Keratinocyte (primary cell): ENCODE results near the gene BCAS1. TPM values are rescaled to one million over a fixed set of nuclear protein-coding genes. Genes with fewer than 3 reads are reported as not detected.

Experiments used
- DNase-seq: peaks from one replicate; pipeline ENCODE4 v3.0.0-alpha.2; 2011; ENCODE audit warnings: low read depth, missing footprints, low spot score
- FAIRE-seq: peaks from 2 replicates; lab custom pipeline; 2011; peaks lifted over from hg19 to GRCh38; lab: Jason Lieb, UNC
- H2AFZ ChIP-seq: 2 replicates; pipeline ENCODE4 v1.6.0; 2012; ENCODE audit warnings: low read length, control low read depth, inconsistent platforms; ENCODE audit not compliant: control insufficient read depth
- H3K27ac ChIP-seq: 2 replicates; pipeline ENCODE4 v1.5.1; 2011; ENCODE audit warnings: low read length; ENCODE audit not compliant: control insufficient read depth, insufficient read depth
- H3K27me3 ChIP-seq: 3 replicates; pipeline ENCODE4 v1.6.0; 2011; ENCODE audit warnings: low read length; ENCODE audit not compliant: control insufficient read depth, insufficient read depth; ENCODE audit errors: extremely low read depth
- H3K36me3 ChIP-seq, 2 experiments: 2 replicates in 1 of 2; 3 replicates in 1 of 2; pipeline ENCODE4 v1.5.1; 2011; ENCODE audit warnings: low read length in 2 of 2, mild to moderate bottlenecking in 1 of 2; ENCODE audit not compliant: control insufficient read depth in 2 of 2, insufficient read depth in 2 of 2; ENCODE audit errors: extremely low read depth in 1 of 2
- H3K4me1 ChIP-seq: 3 replicates; pipeline ENCODE4 v1.5.1; 2011; ENCODE audit warnings: low read length; ENCODE audit not compliant: control insufficient read depth, insufficient read depth; ENCODE audit errors: extremely low read depth
- H3K4me2 ChIP-seq: 3 replicates; pipeline ENCODE4 v1.6.0; 2011; ENCODE audit warnings: low read depth, low read length; ENCODE audit not compliant: control insufficient read depth, insufficient read depth; ENCODE audit errors: extremely low read depth
- H3K4me3 ChIP-seq, 3 experiments: fragments of 200-600 bp in 1 of 3; sonication (generic) in 1 of 3; 2 replicates in 2 of 3; 3 replicates in 1 of 3; pipeline ENCODE4 v1.5.1; 2011 to 2016; ENCODE audit warnings: low read length in 3 of 3, mild to moderate bottlenecking in 3 of 3, control low read depth in 2 of 3, inconsistent platforms in 1 of 3, low read depth in 1 of 3, mixed read lengths in 1 of 3, mixed run types in 1 of 3, moderate library complexity in 1 of 3; ENCODE audit not compliant: control insufficient read depth in 2 of 3, insufficient read depth in 2 of 3; ENCODE audit errors: extremely low read depth in 1 of 3
- H3K79me2 ChIP-seq: 2 replicates; pipeline ENCODE4 v1.6.0; 2012; ENCODE audit warnings: low read length; ENCODE audit not compliant: control insufficient read depth, insufficient read depth
- H3K9ac ChIP-seq: 3 replicates; pipeline ENCODE4 v1.6.0; 2011; ENCODE audit warnings: low read length; ENCODE audit not compliant: control insufficient read depth, insufficient read depth; ENCODE audit errors: extremely low read depth
- H3K9me1 ChIP-seq: 3 replicates; pipeline ENCODE4 v1.6.0; 2011; ENCODE audit warnings: low read length; ENCODE audit not compliant: control insufficient read depth, insufficient read depth; ENCODE audit errors: extremely low read depth
- H3K9me3 ChIP-seq: 2 replicates; pipeline ENCODE4 v1.5.1; 2012; ENCODE audit warnings: low read depth, low read length; ENCODE audit not compliant: control insufficient read depth
- H4K20me1 ChIP-seq: 3 replicates; pipeline ENCODE4 v1.6.0; 2011; ENCODE audit warnings: low read length; ENCODE audit not compliant: control insufficient read depth, insufficient read depth; ENCODE audit errors: extremely low read depth
- CTCF ChIP-seq, 3 experiments: IDR thresholded peaks in 1 of 3; conservative IDR thresholded peaks in 1 of 3; optimal IDR thresholded peaks in 1 of 3; 2 replicates in 2 of 3; 3 replicates in 1 of 3; pipeline versions ENCODE3 to v1.5.1; 2011; ENCODE audit warnings: low read length in 3 of 3, mild to moderate bottlenecking in 3 of 3, moderate library complexity in 2 of 3, control low read depth in 1 of 3, inconsistent platforms in 1 of 3; ENCODE audit not compliant: insufficient read depth in 2 of 3; ENCODE audit errors: extremely low read depth in 1 of 3
- EZH2 ChIP-seq: IDR thresholded peaks from one replicate; pipeline ENCODE4 v1.6.1; 2012; ENCODE audit warnings: inconsistent platforms, mild to moderate bottlenecking, low read length, moderate library complexity
- dilution Hi-C: fragments of 300-500 bp; cut with MboI; formaldehyde crosslinking; loops from one replicate; pipeline ENCODE4 v1.7.0; 2020; ENCODE audit warnings: low sequenced_read_pairs; ENCODE audit not compliant: extremely low pct_ligation_motif_present
- polyA plus RNA-seq, 5 experiments: library from polyadenylated mRNA; depleted of rRNA in 3 of 5; stranded (reverse) in 3 of 5; stranded (forward) in 1 of 5; unstranded in 1 of 5; fragments of >200 nt; gene quantifications; 1 replicate in 1 of 5; 2 replicates in 3 of 5; 3 replicates in 1 of 5; pipeline versions ENCODE4 v1.2.1 to v1.2.3, GENCODE V29; 2011 to 2012; ENCODE audit warnings: missing spikeins in 2 of 5, low read depth in 1 of 5, low replicate concordance in 1 of 5

Gene BCAS1
- polyA plus RNA-seq, 1 donor (not counting 4 experiments of a cell fraction or from before 2014, with no cell fraction given), result not detected

- TF ChIP-seq EZH2 (no peak), CTCF (optimal IDR thresholded peaks at IDR 0.05 in 1 of 3, IDR thresholded peaks at IDR 0.05 in 1 of 3, conservative IDR thresholded peaks at IDR 0.05 in 1 of 3; ENCODE audit: extremely low read depth in 1 of 3, insufficient read depth in 2 of 3, low read length in 3 of 3) (peak; percentile 44 to 68 (median 50))
- no peak overlapping the region for H3K27ac ChIP-seq
- dilution Hi-C loops, result no loop called here
- no peak overlapping the region for H3K9ac ChIP-seq
- H3K27me3 ChIP-seq, result no peaks in the 10 kb centered on the region
- H3K9me3 ChIP-seq, result no peaks in the 10 kb centered on the region
- H3K9me1 ChIP-seq, result no peaks in the 10 kb centered on the region
- no peaks in the 10 kb centered on the region for H3K36me3 ChIP-seq
- no peak overlapping the region for H2AFZ ChIP-seq
- no peak overlapping the region for H3K4me2 ChIP-seq
- FAIRE-seq (no peak), DNase-seq (no peak)
- H3K4me3 ChIP-seq, result no peak overlapping the region
- no peaks in the 10 kb centered on the region for H3K79me2 ChIP-seq
- no peaks in the 10 kb centered on the region for H4K20me1 ChIP-seq
- H3K4me1 ChIP-seq, result peaks cover 18% of the 10 kb centered on the region
These were observed 7.5 kb downstream of the BCAS1 start for GRCh38 chr20:54062812-54063280.

GRCh38 chr20:54061101-54061881 lies 9.1 kb downstream of the BCAS1 start:
- Histone ChIP-seq H3K27me3 (no peaks in the 10 kb centered on the region), H2AFZ (no peak overlapping the region), H3K9me3 (no peaks in the 10 kb centered on the region), H4K20me1 (no peaks in the 10 kb centered on the region), H3K27ac (peak overlapping the region; percentile 36), H3K4me1 (peaks cover 11% of the 10 kb centered on the region), H3K4me3 (no peak overlapping the region), H3K36me3 (no peaks in the 10 kb centered on the region), H3K9me1 (no peaks in the 10 kb centered on the region), H3K9ac (no peak overlapping the region), H3K79me2 (no peaks in the 10 kb centered on the region), H3K4me2 (peak overlapping the region; percentile 69)
- TF ChIP-seq EZH2, result no peak
- no peak for TF ChIP-seq CTCF (optimal IDR thresholded peaks at IDR 0.05 in 1 of 3, IDR thresholded peaks at IDR 0.05 in 1 of 3, conservative IDR thresholded peaks at IDR 0.05 in 1 of 3; ENCODE audit: extremely low read depth in 1 of 3, insufficient read depth in 2 of 3, low read length in 3 of 3)
- DNase-seq (no peak), FAIRE-seq (no peak)
- dilution Hi-C loops, result no loop called here
